Fibroblast of skin of right biceps (primary cell): ENCODE results near the gene AP3M1.
A peak's percentile ranks its signal among the peaks of the same experiment; 100 is the strongest.

Source experiments
- DNase-seq: peaks from one replicate; pipeline ENCODE4 v3.0.0-alpha.2; 2013

Gene AP3M1

DNA sequence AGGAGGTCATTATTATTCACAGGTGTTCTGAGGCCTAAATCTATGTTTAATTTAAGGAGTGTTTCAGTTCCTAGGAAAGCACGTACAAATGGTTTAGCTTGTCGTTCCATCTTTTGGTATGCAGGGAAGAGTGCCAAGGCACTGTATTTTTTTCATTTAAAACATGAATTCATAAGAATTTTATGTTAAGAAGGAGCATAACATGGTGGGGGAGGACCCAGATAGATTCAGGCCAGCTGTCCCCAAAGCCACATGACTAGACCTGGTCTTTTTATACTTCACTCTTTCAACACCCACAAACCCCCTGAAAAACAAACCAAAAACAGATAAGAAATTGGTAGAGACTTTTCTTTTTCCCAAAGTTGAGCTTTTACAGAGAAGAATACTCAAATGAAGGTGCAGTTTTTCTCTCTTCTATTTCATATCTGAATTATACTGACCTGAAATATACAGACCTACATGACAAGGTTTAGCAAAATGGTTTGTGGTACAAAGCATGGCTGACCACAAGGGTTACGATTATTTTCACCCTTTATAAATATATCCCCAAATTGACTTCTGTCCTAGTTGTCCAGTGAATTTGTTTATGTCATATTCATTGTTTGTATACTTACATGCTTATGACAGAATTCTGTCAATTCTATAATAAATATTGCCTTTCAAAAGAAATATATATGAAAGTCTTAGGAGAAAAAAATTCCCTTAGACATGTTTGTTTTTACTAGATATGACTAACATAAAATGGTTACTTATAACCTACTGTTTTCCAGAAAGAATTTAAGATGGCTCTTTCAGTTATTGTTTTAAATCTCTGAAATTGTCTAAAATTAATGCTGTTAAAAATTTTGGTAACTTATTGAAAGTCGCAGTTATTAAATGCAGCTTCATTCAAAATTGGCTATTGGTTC lies 71.3 kb downstream of the AP3M1 start:
- DNase-seq, result peak; percentile 58

DNA sequence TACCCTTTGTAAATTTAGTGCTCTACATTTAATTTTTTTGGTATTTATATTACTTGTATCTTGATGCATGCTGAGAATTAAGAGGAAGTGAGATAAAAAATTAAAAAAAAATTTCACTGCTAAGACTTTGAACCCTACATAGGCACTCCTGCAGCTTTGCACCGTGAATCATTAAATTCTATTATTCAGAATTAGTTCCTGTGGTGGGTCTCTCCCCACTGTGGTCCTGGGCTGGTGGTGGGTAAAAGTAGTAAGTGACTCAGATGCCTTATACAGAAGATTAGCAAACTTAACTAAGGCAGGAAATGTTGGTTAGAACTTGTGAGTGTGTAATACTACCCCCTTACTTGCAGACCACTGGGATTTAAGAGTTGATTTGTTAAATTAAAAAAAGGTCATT lies 72.6 kb downstream of the AP3M1 start:
- DNase-seq, result peak; percentile 92

DNA sequence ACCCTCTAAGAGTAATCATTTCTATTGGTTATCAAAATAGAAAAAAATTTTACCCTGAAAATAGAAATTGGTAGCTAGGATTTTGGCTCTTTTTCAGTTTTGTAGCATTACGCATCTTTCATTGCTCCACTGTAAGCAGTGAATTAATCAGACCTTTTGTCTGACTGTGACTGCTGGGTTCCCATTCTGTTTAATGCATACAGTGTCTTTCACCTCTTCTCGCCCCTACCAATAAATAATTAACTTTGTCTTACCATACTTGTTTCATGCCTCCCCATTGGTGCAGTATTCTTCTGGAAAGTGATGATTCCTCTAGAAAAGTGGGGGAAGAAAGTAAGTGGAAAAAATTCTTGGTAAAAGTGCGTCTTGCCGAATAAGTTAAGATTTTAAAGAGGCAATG lies 73.2 kb downstream of the AP3M1 start:
- DNase-seq, result no peak

DNA sequence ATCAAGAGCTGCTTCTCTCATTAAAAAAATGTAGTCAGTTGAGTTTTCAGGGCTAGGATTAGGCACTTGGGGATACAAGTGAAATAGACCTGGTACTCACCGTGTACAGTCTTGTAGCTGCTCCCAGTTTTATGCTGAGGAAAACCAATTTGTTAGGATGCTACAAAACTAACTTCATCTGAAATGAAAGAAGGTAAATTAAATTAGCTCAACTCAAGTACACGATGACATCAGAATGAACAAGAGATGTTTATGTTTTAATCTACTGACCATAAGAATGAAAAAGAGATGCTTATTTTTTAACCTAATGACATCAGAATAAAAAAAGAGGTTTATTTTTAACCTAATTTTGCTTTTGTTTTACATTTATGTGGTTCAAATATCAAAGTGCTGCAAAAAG lies 73.7 kb downstream of the AP3M1 start:
- no peak for DNase-seq

DNA sequence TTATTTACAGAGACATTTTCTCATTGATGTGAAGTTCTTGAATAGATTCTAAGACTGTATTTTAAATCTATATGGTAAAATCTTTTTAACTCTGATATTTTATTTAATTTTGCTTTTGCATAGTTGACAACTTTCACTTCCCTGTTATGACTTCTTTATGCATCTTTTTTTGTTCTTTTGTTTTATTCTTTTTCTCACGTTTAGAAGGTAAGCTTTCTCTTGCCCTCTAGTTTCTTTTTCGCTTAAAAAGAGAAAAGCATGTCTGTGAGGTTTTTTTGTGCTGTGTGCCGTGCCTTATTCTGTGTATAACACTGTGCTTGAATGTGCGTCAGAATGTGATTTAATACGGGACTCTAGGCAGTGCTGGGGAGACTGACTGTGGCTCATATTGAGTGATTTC lies 74.7 kb downstream of the AP3M1 start:
- no peak for DNase-seq

DNA sequence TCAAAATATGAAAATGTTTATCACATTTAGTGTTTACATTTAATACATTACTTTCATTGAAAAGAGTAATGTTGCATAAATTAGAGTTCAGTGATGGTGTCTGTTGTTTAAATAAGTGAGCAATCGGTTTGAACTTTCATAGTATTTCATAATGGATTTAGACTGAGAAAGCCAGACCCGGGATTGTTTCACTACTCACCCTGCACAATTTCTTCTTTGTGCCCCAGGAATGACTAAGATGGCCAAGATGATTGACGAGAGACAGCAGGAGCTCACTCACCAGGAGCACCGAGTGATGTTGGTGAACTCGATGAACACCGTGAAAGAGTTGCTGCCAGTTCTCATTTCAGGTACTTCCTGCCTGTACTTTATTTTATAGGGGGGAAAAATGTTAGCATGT lies 78.1 kb downstream of the AP3M1 start:
- DNase-seq, result peak; percentile 19

DNA sequence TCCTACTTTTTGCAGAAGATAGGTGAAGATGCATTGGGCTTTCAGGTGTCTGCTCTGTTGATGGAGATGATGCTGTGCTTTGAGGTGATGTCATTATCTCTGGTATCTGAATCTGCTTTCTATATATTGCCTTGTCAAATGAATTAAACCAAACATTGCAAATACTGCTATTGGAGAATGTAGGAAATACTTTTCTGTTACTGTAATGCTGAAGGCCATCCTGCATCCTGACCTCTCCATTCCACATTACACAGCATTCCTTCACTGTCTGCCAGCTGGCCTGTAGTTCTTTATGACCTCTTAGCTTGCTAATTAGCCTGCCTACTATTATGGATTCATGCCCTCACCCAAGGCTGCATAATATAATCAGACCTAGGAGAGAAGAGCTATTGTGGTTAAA lies 79.5 kb downstream of the AP3M1 start:
- peak; percentile 75 for DNase-seq
